ENCODE data around the gene CARM1. TPM values are rescaled to one million over a fixed set of nuclear protein-coding genes. Genes with fewer than 3 reads are reported as not detected.

The CARM1 gene
- total RNA-seq, 1 experiment from 2014 or later: 103 TPM

GRCh38 chr19:10899151-10899653, 27.8 kb downstream of the CARM1 start:
- H3K9me3 ChIP-seq (ENCODE audit: control insufficient read depth in 1 of 2, insufficient read depth in 1 of 2, low read depth in 1 of 2, low read length in 2 of 2): no peaks in the 10 kb centered on the region
- no peak for TF ChIP-seq POLR2A (IDR thresholded peaks at IDR 0.05; ENCODE audit: borderline replicate concordance, extremely low read depth, insufficient read depth, insufficient read length)
- no peak for TF ChIP-seq FOSL1 (IDR thresholded peaks at IDR 0.05; ENCODE audit: low read depth)
- no peak for TF ChIP-seq CEBPB (IDR thresholded peaks at IDR 0.05; ENCODE audit: low read depth)
- TF ChIP-seq EZH2phosphoT487 (IDR thresholded peaks at IDR 0.05; ENCODE audit: borderline replicate concordance): no peak
- no peak for TF ChIP-seq ZFX (IDR thresholded peaks at IDR 0.05)
- TF ChIP-seq EZH2 (IDR thresholded peaks at IDR 0.05): no peak
- no peak for TF ChIP-seq MAX (IDR thresholded peaks at IDR 0.05)
- no peak for TF ChIP-seq ATF3 (IDR thresholded peaks at IDR 0.05)
- TF ChIP-seq ZNF274 (IDR thresholded peaks at IDR 0.05; ENCODE audit: low read depth, low read length): no peak
- TF ChIP-seq EGR1 (IDR thresholded peaks at IDR 0.05; ENCODE audit: low read depth): no peak
- no peak for TF ChIP-seq CBX3 (IDR thresholded peaks at IDR 0.05; ENCODE audit: low read depth)
- TF ChIP-seq SRF (IDR thresholded peaks at IDR 0.05; ENCODE audit: low read depth): no peak
- TF ChIP-seq ZBTB33 (IDR thresholded peaks at IDR 0.05; ENCODE audit: extremely low read depth, insufficient replicate concordance, low read length): no peak
- TF ChIP-seq CTCF (IDR thresholded peaks at IDR 0.05 in 2 of 3, conservative IDR thresholded peaks at IDR 0.05 in 1 of 3; ENCODE audit: borderline replicate concordance in 1 of 3, insufficient read depth in 1 of 3, low read depth in 2 of 3, low read length in 2 of 3): no peak
- no peak for TF ChIP-seq YY1 (IDR thresholded peaks at IDR 0.05; ENCODE audit: extremely low read depth, insufficient replicate concordance, low read depth, low read length)
- TF ChIP-seq SIN3A (IDR thresholded peaks at IDR 0.05; ENCODE audit: low read depth): no peak
- DNase-seq (ENCODE audit: low read depth, low spot score) (no peak), ATAC-seq (peak; percentile 30; the same call in 1 of the 2 replicates)
- peak overlapping the region; percentile 56 for H3K27ac ChIP-seq (ENCODE audit: low read depth, low read length)
- BruUV-seq (replicated peaks): no TSS peak
- no peaks in the 10 kb centered on the region for H3K27me3 ChIP-seq (ENCODE audit: insufficient read depth, low read length)
- H3K36me3 ChIP-seq (ENCODE audit: control insufficient read depth in 1 of 2, insufficient read depth in 2 of 2, low read length in 2 of 2): no peaks in the 10 kb centered on the region; a peak in 1 of 4 replicates
- H4K20me1 ChIP-seq (ENCODE audit: insufficient read depth): no peaks in the 10 kb centered on the region
- peaks cover 85% of the 10 kb centered on the region for H3K79me2 ChIP-seq (ENCODE audit: insufficient read depth, low read length)
- no peak overlapping the region for H3K4me3 ChIP-seq (replicated peaks in 1 of 2; ENCODE audit: low read depth in 1 of 2, low read length in 2 of 2)
- H3K9me2 ChIP-seq (ENCODE audit: insufficient read depth): no peaks in the 10 kb centered on the region
- RAD21 ChIA-PET (ENCODE audit: low non-redundant PET in 1 of 2, low total read pairs in 2 of 2, uncharacterized antibody in 2 of 2, unreplicated experiment in 2 of 2): no interaction called here
- no peak overlapping the region for H3K9ac ChIP-seq (ENCODE audit: low read length)
- peak overlapping the region; percentile 26; the same call in 1 of the 2 replicates for H3K4me2 ChIP-seq (ENCODE audit: low read length)
- no peak overlapping the region for H2AFZ ChIP-seq (ENCODE audit: low read depth, low read length, poor library complexity, severe bottlenecking)
- CTCF ChIA-PET: interaction anchor here (0.5 to 0.6 kb wide), 2 partner anchors 29 to 381 kb away, joined by 3 read pairs; no protein-coding TSS in a partner anchor
- POLR2A ChIA-PET: no interaction called here
- intact Hi-C loops (cut with micrococcal nuclease): no loop called here
- H3K4me1 ChIP-seq (ENCODE audit: control insufficient read depth in 1 of 2, insufficient read depth in 2 of 2, low read length in 2 of 2): peaks cover 13 to 50% of the 10 kb centered on the region in 2 experiments
